HepG2 (cell line): ENCODE results near the gene ALG14. TPM values are rescaled to one million over a fixed set of nuclear protein-coding genes. Genes with fewer than 3 reads are reported as not detected.

Experiments used
- ATAC-seq: fragments of 200-7000 bp; cut with Tn5 transposase; 3 replicates; pipeline ENCODE4 v1.9.1; 2020; ENCODE audit warnings: mild to moderate bottlenecking, moderate library complexity
- BruUV-seq: library from RNA; stranded (reverse); fragments of 400-500 nt; replicated peaks from 2 replicates; lab custom pipeline; 2021; lab: Mats Ljungman, UMichigan
- CTCF ChIA-PET: fragments of 300-600 bp; formaldehyde crosslinking; extraction: SDS; loops from one replicate; lab custom pipeline; 2021; ENCODE audit warnings: low total read pairs, inconsistent platforms, low intra/inter-chr PET ratio; lab: Yijun Ruan, JAX
- POLR2A ChIA-PET: fragments of 350-600 bp; sonication (Branson Sonifier 250); formaldehyde crosslinking; loops from one replicate; lab custom pipeline; 2020; ENCODE audit warnings: antibody characterized with exemption, inconsistent platforms; lab: Yijun Ruan, JAX
- DNase-seq: peaks from one replicate; pipeline ENCODE4 v3.0.0-alpha.2; 2015; ENCODE audit warnings: low spot score
- FAIRE-seq: peaks from 3 replicates; lab custom pipeline; 2011; peaks lifted over from hg19 to GRCh38; lab: Jason Lieb, UNC
- H2AFZ ChIP-seq: one replicate; pipeline ENCODE4 v1.6.1; 2011; ENCODE audit warnings: low read length, inconsistent platforms
- H3K27ac ChIP-seq: fragments of 300-600 bp; 3 replicates; pipeline ENCODE4 v1.8.0; 2011; ENCODE audit warnings: mixed run types, mild to moderate bottlenecking, mixed read lengths, low read length, inconsistent platforms; ENCODE audit not compliant: insufficient read depth; ENCODE audit errors: extremely low read length
- H3K27me3 ChIP-seq, 2 experiments: fragments of 200-600 bp in 1 of 2; 2 replicates in 1 of 2; 3 replicates in 1 of 2; pipeline versions ENCODE4 v1.6.0 to v1.8.0; 2011; ENCODE audit warnings: low read length in 2 of 2, mild to moderate bottlenecking in 2 of 2, moderate library complexity in 2 of 2, inconsistent platforms in 1 of 2; ENCODE audit not compliant: insufficient read depth in 2 of 2, control insufficient read depth in 1 of 2
- H3K36me3 ChIP-seq, 2 experiments: fragments of 200-600 bp in 1 of 2; replicated peaks in 1 of 2; 2 replicates in 1 of 2; 3 replicates in 1 of 2; pipeline versions ENCODE4 v1.5.1 to v1.8.0; 2011; ENCODE audit warnings: low read length in 2 of 2, inconsistent platforms in 1 of 2; ENCODE audit not compliant: insufficient read depth in 2 of 2, control insufficient read depth in 1 of 2
- H3K4me1 ChIP-seq: 2 replicates; pipeline ENCODE4 v1.5.1; 2012; ENCODE audit warnings: low read length, inconsistent platforms; ENCODE audit not compliant: insufficient read depth
- H3K4me2 ChIP-seq: 2 replicates; pipeline ENCODE4 v1.6.0; 2011; ENCODE audit warnings: low read depth, low read length, inconsistent platforms
- H3K4me3 ChIP-seq, 3 experiments: fragments of 200-600 bp in 1 of 3; sonication (generic), shearing (Covaris generic) in 1 of 3; replicated peaks in 1 of 3; 2 replicates each; pipeline ENCODE4 v1.5.1; 2011 to 2016; ENCODE audit warnings: low read length in 3 of 3, inconsistent platforms in 2 of 3, low read depth in 2 of 3, mild to moderate bottlenecking in 2 of 3, control low read depth in 1 of 3, mixed read lengths in 1 of 3; ENCODE audit not compliant: insufficient read depth in 1 of 3
- H3K79me2 ChIP-seq: one replicate; pipeline ENCODE4 v1.6.1; 2011; ENCODE audit warnings: low read length, inconsistent platforms; ENCODE audit not compliant: insufficient read depth
- H3K9ac ChIP-seq: 2 replicates; pipeline ENCODE4 v1.6.0; 2011; ENCODE audit warnings: mild to moderate bottlenecking, low read depth, low read length, inconsistent platforms; ENCODE audit not compliant: insufficient read depth
- H3K9me3 ChIP-seq: 2 replicates; pipeline ENCODE4 v1.5.1; 2012; ENCODE audit warnings: mild to moderate bottlenecking, low read length
- H4K20me1 ChIP-seq: 2 replicates; pipeline ENCODE4 v1.6.0; 2011; ENCODE audit warnings: inconsistent platforms, mild to moderate bottlenecking, low read length, moderate library complexity; ENCODE audit not compliant: insufficient read depth
- ASH2L ChIP-seq: fragments of 300-600, 200-600 bp; sonication (generic); IDR thresholded peaks from 2 replicates; pipeline ENCODE4 v1.7.0; 2017; ENCODE audit warnings: low read depth, mild to moderate bottlenecking, moderate library complexity, mixed read lengths, low read length; ENCODE audit not compliant: insufficient read length
- CEBPB ChIP-seq: IDR thresholded peaks from 2 replicates; pipeline ENCODE4 v1.6.1; 2011; ENCODE audit warnings: low read depth, low read length, improper control_type of control experiment, borderline replicate concordance
- CEBPG ChIP-seq: IDR thresholded peaks from 2 replicates; pipeline ENCODE4 v1.6.1; 2016
- EP300 ChIP-seq, 3 experiments: sonication (generic) in 1 of 3; formaldehyde crosslinking in 1 of 3; IDR thresholded peaks; 2 replicates each; pipeline versions ENCODE4 v1.5.1 to v1.6.1; 2011 to 2020; ENCODE audit warnings: low read depth in 2 of 3, low read length in 2 of 3, borderline replicate concordance in 1 of 3, improper control_type of control experiment in 1 of 3, mild to moderate bottlenecking in 1 of 3, missing genetic modification reagents in 1 of 3, moderate library complexity in 1 of 3
- FOXA1 ChIP-seq, 2 experiments: fragments of 450-650 bp in 1 of 2; sonication (generic) in 1 of 2; formaldehyde crosslinking in 1 of 2; IDR thresholded peaks; 2 replicates each; pipeline versions ENCODE4 v1.4.0 to v1.6.1; 2016 to 2020; ENCODE audit warnings: missing genetic modification reagents in 1 of 2
- FOXC1 ChIP-seq: sonication (generic); formaldehyde crosslinking; IDR thresholded peaks from 2 replicates; pipeline ENCODE4 v1.8.0; 2022; ENCODE audit warnings: mild to moderate bottlenecking, missing genetic modification reagents, borderline replicate concordance
- FOXO1 ChIP-seq: sonication (generic); formaldehyde crosslinking; IDR thresholded peaks from 2 replicates; pipeline ENCODE4 v1.4.0; 2020; ENCODE audit warnings: missing genetic modification reagents
- HIVEP1 ChIP-seq: sonication (generic); formaldehyde crosslinking; IDR thresholded peaks from 2 replicates; pipeline ENCODE4 v1.4.0; 2020; ENCODE audit warnings: mild to moderate bottlenecking, missing genetic modification reagents
- SKI ChIP-seq: fragments of 450-650 bp; IDR thresholded peaks from one replicate; pipeline ENCODE4 v1.6.1; 2018; ENCODE audit warnings: mild to moderate bottlenecking; ENCODE audit not compliant: partially characterized antibody
- TEAD3 ChIP-seq: optimal IDR thresholded peaks from 2 replicates; pipeline ENCODE3; 2016; ENCODE audit warnings: borderline replicate concordance
- TGIF2 ChIP-seq: IDR thresholded peaks from 2 replicates; pipeline ENCODE4 v1.6.1; 2016; ENCODE audit warnings: control low read depth, missing compliant biosample characterization
- ZNF644 ChIP-seq: IDR thresholded peaks from 2 replicates; pipeline ENCODE4 v1.6.1; 2016; ENCODE audit warnings: low read depth
- WGBS: methylation state at CpG from one replicate; pipeline ENCODE4 v1.1.6; 2017; ENCODE audit warnings: low lambda C conversion rate; 5-methylcytosine and 5-hydroxymethylcytosine counted together
- in situ Hi-C: cut with HindIII; loops from 2 replicates; pipeline ENCODE4 v1.10.0; 2017; ENCODE audit warnings: low pct_unique_long_range_greater_than_20kb; ENCODE audit not compliant: extremely low pct_ligation_motif_present
- intact Hi-C: fragments of 100-400 bp; cut with micrococcal nuclease; formaldehyde crosslinking; loops from one replicate; pipeline ENCODE4 v1.10.0; 2022; ENCODE audit not compliant: unreplicated experiment
- polyA plus RNA-seq, 8 experiments: library from polyadenylated mRNA; depleted of rRNA in 3 of 8; stranded (reverse) in 7 of 8; unstranded in 1 of 8; fragments of >200 nt; fragmentation: Illumina TruSeq in 4 of 8; extraction: Trizol in 4 of 8; gene quantifications; 2 replicates each; pipeline versions ENCODE4 v1.2.1 to v1.2.3, GENCODE V29; 2011 to 2016; ENCODE audit warnings: low read depth in 4 of 8, missing spikeins in 1 of 8, mixed read lengths in 1 of 8; ENCODE audit not compliant: insufficient read depth in 1 of 8
- total RNA-seq, 5 experiments: library from RNA; depleted of rRNA; stranded (reverse); fragments of >200 nt; fragmentation: Illumina TruSeq; extraction: Trizol; gene quantifications; 2 replicates each; pipeline ENCODE4 v1.2.3, GENCODE V29; 2016; ENCODE audit warnings: low read depth in 1 of 5
- TF ChIP-seq, protein P1 (sequence below): sonication (generic); formaldehyde crosslinking; IDR thresholded peaks from 2 replicates; pipeline ENCODE4 v1.8.0; 2022; ENCODE audit warnings: mild to moderate bottlenecking, missing genetic modification reagents
- TF ChIP-seq, protein P2 (sequence below): IDR thresholded peaks from 2 replicates; pipeline ENCODE4 v1.4.0; 2020; ENCODE audit warnings: mild to moderate bottlenecking, missing genetic modification reagents
- TF ChIP-seq, protein P3 (sequence below): sonication (generic); formaldehyde crosslinking; IDR thresholded peaks from 2 replicates; pipeline ENCODE4 v1.9.0; 2022; ENCODE audit warnings: low read depth, missing genetic modification reagents

Gene ALG14
- total and polyA plus RNA-seq, 2 of the 13 experiments (the other 11 are each of a cell fraction or from before 2014, with no cell fraction given), result 4.5 to 12.7 TPM

DNA sequence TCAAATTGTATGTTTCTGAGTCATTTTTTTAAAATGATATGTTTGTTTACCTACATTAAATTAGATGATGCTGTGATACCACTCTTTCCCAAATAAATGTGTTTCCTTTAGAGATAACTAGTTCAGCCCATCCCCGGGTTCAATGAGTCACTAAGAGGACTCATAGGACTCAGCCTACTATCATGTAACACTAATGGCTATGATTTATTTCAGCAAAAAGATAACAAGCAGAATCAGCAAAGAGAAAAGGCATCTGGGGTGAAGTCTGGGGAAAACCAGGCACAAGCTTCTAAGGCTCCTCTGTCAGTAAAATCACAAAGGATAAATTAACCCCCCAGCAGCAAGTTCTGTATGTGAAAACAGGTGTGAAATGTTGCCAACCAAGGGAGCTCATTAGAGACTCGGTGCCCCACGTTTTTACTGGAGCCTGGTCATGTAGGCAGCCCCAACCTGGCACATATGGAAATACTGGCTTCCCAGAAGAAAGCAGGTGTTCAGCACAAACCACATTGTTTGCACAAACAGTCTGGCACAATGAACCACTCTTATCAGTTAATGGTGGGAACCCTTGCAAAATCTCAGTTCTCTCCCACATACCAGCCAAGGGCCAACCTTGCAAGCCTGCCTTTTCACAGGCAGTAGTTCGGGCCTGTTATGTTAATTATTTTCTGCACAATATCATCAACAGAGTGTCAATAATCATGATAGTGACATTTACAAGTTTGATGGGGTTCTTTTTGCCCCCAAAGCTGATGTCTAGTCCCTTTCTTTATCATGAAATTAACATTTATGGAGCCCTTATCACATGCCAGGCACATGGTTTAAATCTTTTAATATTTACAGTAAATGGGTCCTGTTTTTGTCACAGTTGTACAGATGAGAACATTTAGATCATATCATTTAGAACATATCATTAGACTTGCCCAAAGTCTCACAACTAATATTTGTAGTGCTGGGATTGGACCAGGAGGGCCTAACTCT, 122.8 kb downstream of the ALG14 start:
- Histone ChIP-seq H3K4me2 (peak overlapping the region; percentile 15; the same call in 1 of the 2 replicates), H3K27ac (no peak overlapping the region), H3K9me3 (no peaks in the 10 kb centered on the region), H3K9ac (no peak overlapping the region), H3K4me1 (peaks cover 48% of the 10 kb centered on the region), H4K20me1 (no peaks in the 10 kb centered on the region), H2AFZ (no peak overlapping the region), H3K36me3 (no peaks in the 10 kb centered on the region; a peak in 1 of 5 replicates), H3K79me2 (no peaks in the 10 kb centered on the region), H3K4me3 (no peak overlapping the region), H3K27me3 (no peaks in the 10 kb centered on the region)
- no TSS peak for BruUV-seq
- intact Hi-C loops (no loop called here), in situ Hi-C loops (no loop called here)
- ChIA-PET POLR2A (no interaction called here), CTCF (no interaction called here)
- 39% methylated on average over 4 of the region's 4 CpGs for WGBS
- DNase-seq, result peak; percentile 79
- FAIRE-seq, result peak; percentile 80
- peak; percentile 94 for ATAC-seq
- TF ChIP-seq EP300 (IDR thresholded peaks at IDR 0.05; ENCODE audit: low read depth in 2 of 2, low read length in 2 of 2) (peak in 1 of 2 experiments; percentile 18; a peak in 1 of 4 replicates), EP300 (CRISPR knock-in tag; IDR thresholded peaks at IDR 0.05; ENCODE audit: borderline replicate concordance) (no peak), HIVEP1 (CRISPR knock-in tag) (no peak), TGIF2 (peak; percentile 59; the same call in 1 of the 2 replicates), SKI (peak; percentile 22), FOXC1 (CRISPR knock-in tag) (no peak), CEBPG (CRISPR knock-in tag) (peak; percentile 44; the same call in 1 of the 2 replicates), FOXO1 (CRISPR knock-in tag) (0 out of 2 replicates have a peak, but pooled peaks have one; percentile 22), TEAD3 (peak; percentile 61), FOXA1 (IDR thresholded peaks at IDR 0.05) (no peak), FOXA1 (CRISPR knock-in tag; IDR thresholded peaks at IDR 0.05) (0 out of 2 replicates have a peak, but pooled peaks have one; percentile 32), ASH2L (peak; percentile 23), ZNF644 (peak; percentile 76), CEBPB (peak; percentile 79)
- TF ChIP-seq, protein P1, sequence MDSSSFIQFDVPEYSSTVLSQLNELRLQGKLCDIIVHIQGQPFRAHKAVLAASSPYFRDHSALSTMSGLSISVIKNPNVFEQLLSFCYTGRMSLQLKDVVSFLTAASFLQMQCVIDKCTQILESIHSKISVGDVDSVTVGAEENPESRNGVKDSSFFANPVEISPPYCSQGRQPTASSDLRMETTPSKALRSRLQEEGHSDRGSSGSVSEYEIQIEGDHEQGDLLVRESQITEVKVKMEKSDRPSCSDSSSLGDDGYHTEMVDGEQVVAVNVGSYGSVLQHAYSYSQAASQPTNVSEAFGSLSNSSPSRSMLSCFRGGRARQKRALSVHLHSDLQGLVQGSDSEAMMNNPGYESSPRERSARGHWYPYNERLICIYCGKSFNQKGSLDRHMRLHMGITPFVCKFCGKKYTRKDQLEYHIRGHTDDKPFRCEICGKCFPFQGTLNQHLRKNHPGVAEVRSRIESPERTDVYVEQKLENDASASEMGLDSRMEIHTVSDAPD (CRISPR knock-in tag), result peak; percentile 65; the same call in 1 of the 2 replicates
- TF ChIP-seq, protein P2, sequence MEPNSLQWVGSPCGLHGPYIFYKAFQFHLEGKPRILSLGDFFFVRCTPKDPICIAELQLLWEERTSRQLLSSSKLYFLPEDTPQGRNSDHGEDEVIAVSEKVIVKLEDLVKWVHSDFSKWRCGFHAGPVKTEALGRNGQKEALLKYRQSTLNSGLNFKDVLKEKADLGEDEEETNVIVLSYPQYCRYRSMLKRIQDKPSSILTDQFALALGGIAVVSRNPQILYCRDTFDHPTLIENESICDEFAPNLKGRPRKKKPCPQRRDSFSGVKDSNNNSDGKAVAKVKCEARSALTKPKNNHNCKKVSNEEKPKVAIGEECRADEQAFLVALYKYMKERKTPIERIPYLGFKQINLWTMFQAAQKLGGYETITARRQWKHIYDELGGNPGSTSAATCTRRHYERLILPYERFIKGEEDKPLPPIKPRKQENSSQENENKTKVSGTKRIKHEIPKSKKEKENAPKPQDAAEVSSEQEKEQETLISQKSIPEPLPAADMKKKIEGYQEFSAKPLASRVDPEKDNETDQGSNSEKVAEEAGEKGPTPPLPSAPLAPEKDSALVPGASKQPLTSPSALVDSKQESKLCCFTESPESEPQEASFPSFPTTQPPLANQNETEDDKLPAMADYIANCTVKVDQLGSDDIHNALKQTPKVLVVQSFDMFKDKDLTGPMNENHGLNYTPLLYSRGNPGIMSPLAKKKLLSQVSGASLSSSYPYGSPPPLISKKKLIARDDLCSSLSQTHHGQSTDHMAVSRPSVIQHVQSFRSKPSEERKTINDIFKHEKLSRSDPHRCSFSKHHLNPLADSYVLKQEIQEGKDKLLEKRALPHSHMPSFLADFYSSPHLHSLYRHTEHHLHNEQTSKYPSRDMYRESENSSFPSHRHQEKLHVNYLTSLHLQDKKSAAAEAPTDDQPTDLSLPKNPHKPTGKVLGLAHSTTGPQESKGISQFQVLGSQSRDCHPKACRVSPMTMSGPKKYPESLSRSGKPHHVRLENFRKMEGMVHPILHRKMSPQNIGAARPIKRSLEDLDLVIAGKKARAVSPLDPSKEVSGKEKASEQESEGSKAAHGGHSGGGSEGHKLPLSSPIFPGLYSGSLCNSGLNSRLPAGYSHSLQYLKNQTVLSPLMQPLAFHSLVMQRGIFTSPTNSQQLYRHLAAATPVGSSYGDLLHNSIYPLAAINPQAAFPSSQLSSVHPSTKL (CRISPR knock-in tag), result peak; percentile 61
- TF ChIP-seq, protein P3, sequence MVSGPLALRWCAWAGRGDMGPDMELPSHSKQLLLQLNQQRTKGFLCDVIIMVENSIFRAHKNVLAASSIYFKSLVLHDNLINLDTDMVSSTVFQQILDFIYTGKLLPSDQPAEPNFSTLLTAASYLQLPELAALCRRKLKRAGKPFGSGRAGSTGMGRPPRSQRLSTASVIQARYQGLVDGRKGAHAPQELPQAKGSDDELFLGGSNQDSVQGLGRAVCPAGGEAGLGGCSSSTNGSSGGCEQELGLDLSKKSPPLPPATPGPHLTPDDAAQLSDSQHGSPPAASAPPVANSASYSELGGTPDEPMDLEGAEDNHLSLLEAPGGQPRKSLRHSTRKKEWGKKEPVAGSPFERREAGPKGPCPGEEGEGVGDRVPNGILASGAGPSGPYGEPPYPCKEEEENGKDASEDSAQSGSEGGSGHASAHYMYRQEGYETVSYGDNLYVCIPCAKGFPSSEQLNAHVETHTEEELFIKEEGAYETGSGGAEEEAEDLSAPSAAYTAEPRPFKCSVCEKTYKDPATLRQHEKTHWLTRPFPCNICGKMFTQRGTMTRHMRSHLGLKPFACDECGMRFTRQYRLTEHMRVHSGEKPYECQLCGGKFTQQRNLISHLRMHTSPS, result 0 out of 2 replicates have a peak, but pooled peaks have one; percentile 43
